GM19023 (cell line): ENCODE measurements around the gene CYP1A1.

Experiments used
- ATAC-seq: cut with Tn5 transposase; IDR thresholded peaks from one replicate; pipeline ENCODE4 v1.9.1; 2021; ENCODE audit warnings: mild to moderate bottlenecking, moderate library complexity; ENCODE audit not compliant: unreplicated experiment

CYP1A1 gene

DNA sequence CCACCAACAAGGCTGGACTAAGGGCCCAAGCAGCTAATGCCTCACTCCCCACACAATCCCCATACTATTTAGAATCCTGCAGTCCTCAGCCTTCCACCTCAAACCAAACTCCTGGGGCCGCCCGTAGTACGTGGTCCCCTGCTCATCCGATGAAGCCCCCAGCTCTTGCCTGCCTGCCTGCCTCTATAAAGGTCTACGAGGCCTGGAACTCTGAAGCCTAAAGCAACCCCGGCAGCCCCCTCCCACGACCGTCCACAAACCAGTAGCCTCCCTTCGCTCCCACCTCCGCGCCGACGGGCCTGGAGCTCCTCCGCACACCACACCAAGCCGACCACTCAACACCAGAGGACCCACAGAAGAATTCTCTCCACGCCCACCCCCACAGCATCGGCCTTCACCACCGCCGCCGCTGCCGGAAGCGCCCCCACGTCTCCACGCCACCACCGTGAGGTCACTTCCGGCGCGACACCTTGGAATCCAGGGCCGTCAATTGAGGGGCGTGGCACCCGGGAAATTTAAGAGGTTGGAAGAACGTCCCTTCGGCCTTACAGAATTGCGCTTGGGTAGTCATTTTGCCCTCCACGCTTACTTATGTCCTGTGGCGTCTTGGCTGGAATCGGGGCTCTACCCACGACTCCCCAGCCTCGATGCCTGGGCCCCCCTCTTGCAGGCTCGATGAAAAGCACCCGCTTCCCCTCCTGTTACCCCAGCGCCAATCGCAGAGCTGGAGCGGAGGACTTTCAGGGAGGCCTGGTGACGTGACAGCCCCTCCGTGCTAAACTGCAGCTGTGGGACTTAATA is 29.5 kb downstream of the CYP1A1 start, which contains the start of gene EDC3:
Gene EDC3 (minus strand): TSS at position 428 of the 801 bp plus-strand sequence. CDS start 20,900 bp downstream, outside the sequence.
- peak; percentile 86 for ATAC-seq

DNA sequence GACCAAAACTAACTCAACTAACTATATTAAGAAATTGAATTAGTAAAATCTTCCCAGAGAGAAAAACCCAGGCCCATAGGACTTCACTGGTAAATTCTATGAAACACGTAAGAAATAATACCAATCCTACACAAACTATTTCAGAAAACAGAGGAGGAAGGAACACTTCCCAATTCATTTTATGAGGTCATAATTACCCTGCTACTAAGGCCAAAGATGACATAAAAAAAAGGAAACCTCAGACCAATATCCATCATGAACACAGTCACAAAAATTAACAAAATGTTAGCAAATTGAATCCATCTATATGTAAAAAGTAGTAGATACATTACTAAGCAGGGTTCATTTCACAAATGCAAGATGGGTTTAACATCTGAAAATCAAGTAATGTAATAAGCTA is 33.0 kb downstream of the CYP1A1 start:
- ATAC-seq = no peak

DNA sequence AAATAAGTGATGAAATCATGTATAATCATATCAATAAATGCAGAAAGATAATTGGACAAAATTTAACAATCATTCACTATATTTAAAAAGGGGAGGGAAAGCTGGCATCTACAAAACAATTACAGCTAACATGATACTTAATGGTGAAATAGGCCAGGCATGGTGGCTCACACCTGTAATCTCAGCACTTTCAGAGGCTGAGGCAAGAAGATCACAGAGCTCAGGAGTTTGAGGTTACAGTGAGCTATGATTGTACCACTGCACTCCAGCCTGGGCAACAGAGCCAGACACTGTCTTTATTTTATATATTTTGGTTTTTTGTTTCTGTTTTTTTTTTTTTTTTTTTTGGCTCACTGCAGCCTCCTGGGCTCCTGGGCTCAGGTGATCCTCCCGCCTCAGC is 41.6 kb downstream of the CYP1A1 start:
- no peak for ATAC-seq

DNA sequence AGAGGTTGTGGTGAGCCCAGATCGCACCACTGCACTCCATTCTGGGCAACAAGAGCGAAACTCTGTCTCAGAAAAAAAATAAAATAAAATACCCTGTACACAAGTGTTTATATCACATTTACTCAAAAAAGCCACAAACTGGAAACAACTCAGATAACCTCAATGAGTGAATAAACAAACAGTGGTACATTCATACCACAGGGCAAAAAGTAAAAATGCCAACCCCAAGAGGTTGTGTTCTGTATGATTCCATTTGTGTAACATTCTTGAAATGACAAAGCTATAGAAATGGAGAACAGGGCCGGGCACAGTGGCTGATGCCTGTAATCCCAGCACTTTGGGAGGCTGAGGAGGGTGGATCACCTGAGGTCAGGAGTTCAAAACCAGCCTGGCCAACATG is 42.4 kb downstream of the CYP1A1 start:
- ATAC-seq = no peak

DNA sequence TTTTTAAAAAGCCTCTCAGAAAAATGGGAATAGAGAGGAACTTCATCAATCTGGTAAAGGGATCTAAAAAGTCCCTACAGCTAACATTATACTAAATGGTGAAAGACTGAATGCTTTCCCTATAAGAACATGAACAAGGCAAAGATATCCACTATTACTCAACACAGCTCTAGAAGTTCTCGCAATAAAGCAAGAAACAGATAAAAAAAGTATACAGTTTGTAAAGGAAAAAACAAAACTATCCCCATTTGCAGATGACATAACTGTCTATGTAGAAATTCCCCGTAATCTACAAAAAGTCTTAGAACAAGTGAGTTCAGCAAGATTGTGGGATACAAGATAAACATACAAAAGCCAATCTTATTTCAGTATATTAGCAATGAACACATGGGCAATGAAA is 44.9 kb downstream of the CYP1A1 start:
- no peak for ATAC-seq

DNA sequence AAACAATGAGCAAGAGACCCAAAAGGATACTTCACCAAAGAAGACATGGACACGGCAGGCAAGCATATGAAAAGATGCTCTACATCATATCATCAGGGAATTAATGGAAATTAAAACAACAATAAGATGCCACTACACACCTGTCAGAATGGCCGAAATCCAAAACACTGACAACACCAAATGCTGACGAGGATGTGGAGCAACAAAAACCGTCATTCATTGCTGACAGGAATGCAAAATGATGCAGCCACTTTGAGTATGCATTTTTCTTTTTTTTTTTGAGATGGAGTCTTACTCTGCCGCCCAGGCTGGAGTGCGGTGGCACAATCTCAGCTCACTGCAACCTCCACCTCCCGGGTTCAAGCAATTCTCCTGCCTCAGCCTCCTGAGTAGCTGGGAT is 48.5 kb downstream of the CYP1A1 start:
- ATAC-seq = no peak

DNA sequence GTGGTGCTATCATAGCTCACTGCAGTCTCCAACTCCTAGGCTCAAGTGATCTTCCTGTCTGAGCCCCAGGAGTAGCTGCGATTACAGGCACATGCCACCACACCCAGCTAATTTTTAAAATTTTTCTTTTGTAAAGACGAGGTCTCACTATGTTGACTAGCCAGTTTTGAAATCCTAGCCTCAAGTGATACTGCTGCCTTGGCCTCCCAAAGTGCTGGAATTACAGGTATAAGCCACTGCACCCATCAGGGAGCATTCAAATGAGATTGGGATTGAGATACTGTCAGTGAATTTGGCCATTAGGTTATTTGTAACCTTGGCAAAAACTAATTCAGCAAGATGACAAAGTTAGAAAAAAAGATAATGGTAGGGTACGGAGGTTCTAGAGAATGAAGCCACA is 51.2 kb downstream of the CYP1A1 start:
- ATAC-seq = no peak

DNA sequence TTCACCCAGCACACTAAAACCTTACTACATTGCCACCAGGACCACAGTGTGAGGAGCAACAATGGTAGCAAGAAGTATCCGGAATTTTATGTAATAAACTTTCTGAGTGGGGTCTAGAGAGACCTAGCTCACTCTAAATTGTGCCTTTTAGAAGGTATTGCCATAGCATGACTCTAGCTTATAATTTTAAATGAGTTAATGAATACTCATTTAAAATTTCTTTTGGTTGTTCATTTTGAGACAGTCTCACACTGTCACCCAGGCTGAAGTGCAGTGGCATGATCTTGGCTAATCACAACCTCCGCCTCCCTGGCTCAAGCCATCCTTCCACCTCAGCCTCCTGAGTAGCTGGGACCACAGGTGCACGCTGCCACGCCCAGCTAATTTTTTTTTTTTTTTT is 55.7 kb downstream of the CYP1A1 start:
- no peak for ATAC-seq
